Trophoblast cell (in vitro differentiated cells and primary cell): Measurements from ENCODE around the gene KEL.

Source experiments
- DNase-seq, 2 donors: peaks; one replicate each; pipeline ENCODE4 v3.0.0-alpha.2; 2016
- H2AFZ ChIP-seq: 2 replicates; pipeline ENCODE4 v1.6.1; 2013; ENCODE audit warnings: low read length, moderate library complexity, mild to moderate bottlenecking; ENCODE audit not compliant: insufficient read depth, poor library complexity
- H2AK5ac ChIP-seq: 2 replicates; pipeline ENCODE4 v1.6.1; 2013; ENCODE audit warnings: mild to moderate bottlenecking, low read length
- H2BK120ac ChIP-seq: 2 replicates; pipeline ENCODE4 v1.6.1; 2013; ENCODE audit warnings: low read length, mild to moderate bottlenecking, moderate library complexity; ENCODE audit not compliant: insufficient read depth, poor library complexity
- H2BK12ac ChIP-seq: 2 replicates; pipeline ENCODE4 v1.6.1; 2013; ENCODE audit warnings: mild to moderate bottlenecking, low read length, moderate library complexity
- H2BK5ac ChIP-seq: 2 replicates; pipeline ENCODE4 v1.6.1; 2013; ENCODE audit warnings: low read length, low read depth, moderate library complexity, mild to moderate bottlenecking; ENCODE audit not compliant: poor library complexity
- H3K14ac ChIP-seq: 2 replicates; pipeline ENCODE4 v1.6.1; 2013; ENCODE audit warnings: mild to moderate bottlenecking, low read length
- H3K18ac ChIP-seq: 2 replicates; pipeline ENCODE4 v1.6.1; 2013; ENCODE audit warnings: mild to moderate bottlenecking, low read length
- H3K23ac ChIP-seq: 2 replicates; pipeline ENCODE4 v1.6.1; 2013; ENCODE audit warnings: low read length
- H3K27ac ChIP-seq: 2 replicates; pipeline ENCODE4 v1.5.1; 2013; ENCODE audit warnings: low read depth, mild to moderate bottlenecking, inconsistent platforms, low read length, moderate library complexity
- H3K27me3 ChIP-seq: 2 replicates; pipeline ENCODE4 v1.6.1; 2013; ENCODE audit warnings: inconsistent platforms, mild to moderate bottlenecking, low read length, moderate library complexity; ENCODE audit not compliant: insufficient read depth
- H3K36me3 ChIP-seq, 2 experiments: 1 replicate in 1 of 2; 2 replicates in 1 of 2; pipeline ENCODE4 v1.6.1; 2013; ENCODE audit warnings: low read length in 2 of 2, mild to moderate bottlenecking in 2 of 2, moderate library complexity in 1 of 2; ENCODE audit not compliant: insufficient read depth in 2 of 2, control insufficient read depth in 1 of 2
- H3K4ac ChIP-seq: 2 replicates; pipeline ENCODE4 v1.6.1; 2013; ENCODE audit warnings: low read depth, mild to moderate bottlenecking, low read length, moderate library complexity
- H3K4me1 ChIP-seq, 2 experiments: 1 replicate in 1 of 2; 2 replicates in 1 of 2; pipeline ENCODE4 v1.6.1; 2013; ENCODE audit warnings: low read length in 2 of 2, mild to moderate bottlenecking in 2 of 2, moderate library complexity in 1 of 2; ENCODE audit not compliant: insufficient read depth in 2 of 2, control insufficient read depth in 1 of 2
- H3K4me2 ChIP-seq: 2 replicates; pipeline ENCODE4 v1.6.1; 2013; ENCODE audit warnings: inconsistent platforms, mild to moderate bottlenecking, low read length, moderate library complexity
- H3K4me3 ChIP-seq: 2 replicates; pipeline ENCODE4 v1.5.1; 2013; ENCODE audit warnings: mild to moderate bottlenecking, low read depth, low read length, inconsistent platforms
- H3K79me1 ChIP-seq: one replicate; pipeline ENCODE4 v1.6.1; 2013; ENCODE audit warnings: low read length
- H3K79me2 ChIP-seq: 2 replicates; pipeline ENCODE4 v1.6.1; 2013; ENCODE audit warnings: low read length, mild to moderate bottlenecking; ENCODE audit not compliant: control insufficient read depth, insufficient read depth, poor library complexity
- H3K9ac ChIP-seq: 2 replicates; pipeline ENCODE4 v1.6.1; 2013; ENCODE audit warnings: mild to moderate bottlenecking, low read length
- H3K9me3 ChIP-seq: 2 replicates; pipeline ENCODE4 v1.6.1; 2013; ENCODE audit warnings: low read depth, mild to moderate bottlenecking, control low read depth, inconsistent platforms, low read length; ENCODE audit not compliant: insufficient read depth
- H4K12ac ChIP-seq: 2 replicates; pipeline ENCODE4 v1.6.1; 2013; ENCODE audit warnings: low read depth, mild to moderate bottlenecking, low read length, moderate library complexity
- H4K8ac ChIP-seq: 2 replicates; pipeline ENCODE4 v1.6.1; 2013; ENCODE audit warnings: low read depth, mild to moderate bottlenecking, low read length, moderate library complexity
- H4K91ac ChIP-seq: one replicate; pipeline ENCODE4 v1.6.1; 2013; ENCODE audit warnings: low read depth, mild to moderate bottlenecking, low read length, moderate library complexity
- WGBS: extraction: QIAGEN DNeasy Blood & Tissue Kit; methylation state at CpG from one replicate; pipeline ENCODE4 v1.1.7; 2013; ENCODE audit warnings: missing lambda C conversion rate; ENCODE audit not compliant: insufficient read length, insufficient coverage; ENCODE audit errors: extremely low coverage; 5-methylcytosine and 5-hydroxymethylcytosine counted together

Gene KEL

GRCh38 chr7:142925413-142925812 lies 36.8 kb downstream of the KEL start:
- no peaks in the 10 kb centered on the region for H3K4me1 ChIP-seq
- H2BK5ac ChIP-seq, result no peak overlapping the region
- H3K4me2 ChIP-seq, result no peak overlapping the region
- no peak overlapping the region for H3K4me3 ChIP-seq
- H3K27ac ChIP-seq, result no peak overlapping the region
- H4K8ac ChIP-seq, result no peak overlapping the region
- H3K23ac ChIP-seq, result no peak overlapping the region
- H2BK12ac ChIP-seq, result no peak overlapping the region
- no peak overlapping the region for H4K91ac ChIP-seq
- no peak overlapping the region for H3K18ac ChIP-seq
- no peaks in the 10 kb centered on the region for H3K9me3 ChIP-seq
- H3K79me1 ChIP-seq, result no peaks in the 10 kb centered on the region
- H2BK120ac ChIP-seq, result no peak overlapping the region
- DNase-seq, result no peak
- H4K12ac ChIP-seq, result no peak overlapping the region
- no peaks in the 10 kb centered on the region for H3K27me3 ChIP-seq
- H3K36me3 ChIP-seq, result no peaks in the 10 kb centered on the region
- H3K14ac ChIP-seq, result no peak overlapping the region
- H3K79me2 ChIP-seq, result no peaks in the 10 kb centered on the region
- WGBS, result no CpG with 5 or more reads among the region's 12 CpGs
- H2AK5ac ChIP-seq, result no peak overlapping the region
- no peak overlapping the region for H3K9ac ChIP-seq
- H3K4ac ChIP-seq, result no peak overlapping the region
- no peak overlapping the region for H2AFZ ChIP-seq

- H3K4me3 ChIP-seq, result no peak overlapping the region
- H3K18ac ChIP-seq, result no peak overlapping the region
- no peak overlapping the region for H2AFZ ChIP-seq
- H3K14ac ChIP-seq, result no peak overlapping the region
- DNase-seq, result no peak
- no peak overlapping the region for H4K8ac ChIP-seq
- H3K79me1 ChIP-seq, result no peaks in the 10 kb centered on the region
- H3K79me2 ChIP-seq, result no peaks in the 10 kb centered on the region
- WGBS, result no CpG with 5 or more reads among the region's 2 CpGs
- H4K91ac ChIP-seq, result no peak overlapping the region
- H3K27ac ChIP-seq, result no peak overlapping the region
- H3K4me2 ChIP-seq, result no peak overlapping the region
- H2AK5ac ChIP-seq, result no peak overlapping the region
- H3K9ac ChIP-seq, result no peak overlapping the region
- no peak overlapping the region for H3K23ac ChIP-seq
- H4K12ac ChIP-seq, result no peak overlapping the region
- H2BK5ac ChIP-seq, result no peak overlapping the region
- H3K4me1 ChIP-seq, result no peaks in the 10 kb centered on the region
- no peaks in the 10 kb centered on the region for H3K36me3 ChIP-seq
- H2BK120ac ChIP-seq, result no peak overlapping the region
- no peak overlapping the region for H3K4ac ChIP-seq
- H3K9me3 ChIP-seq, result no peaks in the 10 kb centered on the region
- no peaks in the 10 kb centered on the region for H3K27me3 ChIP-seq
- no peak overlapping the region for H2BK12ac ChIP-seq
Measured at GRCh38 chr7:142923391-142923790, 38.8 kb downstream of the KEL start.

- H3K4me1 ChIP-seq, result no peaks in the 10 kb centered on the region
- H3K14ac ChIP-seq, result no peak overlapping the region
- no peaks in the 10 kb centered on the region for H3K79me2 ChIP-seq
- no peaks in the 10 kb centered on the region for H3K27me3 ChIP-seq
- no peak overlapping the region for H4K91ac ChIP-seq
- H3K79me1 ChIP-seq, result no peaks in the 10 kb centered on the region
- H3K18ac ChIP-seq, result no peak overlapping the region
- no peak overlapping the region for H3K27ac ChIP-seq
- H3K9me3 ChIP-seq, result no peaks in the 10 kb centered on the region
- no peak overlapping the region for H4K12ac ChIP-seq
- no peak overlapping the region for H2AK5ac ChIP-seq
- no peak for DNase-seq
- no peak overlapping the region for H3K4me3 ChIP-seq
- H2BK12ac ChIP-seq, result no peak overlapping the region
- H3K9ac ChIP-seq, result no peak overlapping the region
- no peak overlapping the region for H2AFZ ChIP-seq
- no peak overlapping the region for H2BK120ac ChIP-seq
- no peak overlapping the region for H3K4ac ChIP-seq
- H2BK5ac ChIP-seq, result no peak overlapping the region
- H3K23ac ChIP-seq, result no peak overlapping the region
- no peak overlapping the region for H3K4me2 ChIP-seq
- no peak overlapping the region for H4K8ac ChIP-seq
- no peaks in the 10 kb centered on the region for H3K36me3 ChIP-seq
- WGBS, result no CpG with 5 or more reads among the region's 3 CpGs
Measured at GRCh38 chr7:142919656-142920055, 42.5 kb downstream of the KEL start.

GRCh38 chr7:142918901-142919300 lies 43.3 kb downstream of the KEL start:
- H3K9me3 ChIP-seq, result no peaks in the 10 kb centered on the region
- H3K4ac ChIP-seq, result no peak overlapping the region
- H3K79me2 ChIP-seq, result no peaks in the 10 kb centered on the region
- no peak overlapping the region for H3K27ac ChIP-seq
- no peak overlapping the region for H4K91ac ChIP-seq
- H2AFZ ChIP-seq, result no peak overlapping the region
- H3K36me3 ChIP-seq, result no peaks in the 10 kb centered on the region
- no peak overlapping the region for H3K4me2 ChIP-seq
- H2BK12ac ChIP-seq, result no peak overlapping the region
- no peaks in the 10 kb centered on the region for H3K27me3 ChIP-seq
- H4K8ac ChIP-seq, result no peak overlapping the region
- WGBS, result no CpG with 5 or more reads among the region's 2 CpGs
- H3K23ac ChIP-seq, result no peak overlapping the region
- no peak overlapping the region for H3K14ac ChIP-seq
- no peak overlapping the region for H2BK5ac ChIP-seq
- peaks cover 0 to under 1% of the 10 kb centered on the region in 2 experiments for H3K4me1 ChIP-seq
- H3K9ac ChIP-seq, result no peak overlapping the region
- no peak overlapping the region for H2AK5ac ChIP-seq
- H3K18ac ChIP-seq, result no peak overlapping the region
- no peak overlapping the region for H3K4me3 ChIP-seq
- H3K79me1 ChIP-seq, result no peaks in the 10 kb centered on the region
- DNase-seq, result no peak
- H4K12ac ChIP-seq, result no peak overlapping the region
- H2BK120ac ChIP-seq, result no peak overlapping the region
